HPDE6-E6E7 (cell line): ENCODE results near the gene CACNB2.
A peak's percentile ranks its signal among the peaks of the same experiment; 100 is the strongest.

Source experiments
- DNase-seq: peaks from one replicate; pipeline ENCODE4 v3.0.0; 2011; ENCODE audit warnings: missing footprints; ENCODE audit errors: extremely low spot score

Gene CACNB2

DNA sequence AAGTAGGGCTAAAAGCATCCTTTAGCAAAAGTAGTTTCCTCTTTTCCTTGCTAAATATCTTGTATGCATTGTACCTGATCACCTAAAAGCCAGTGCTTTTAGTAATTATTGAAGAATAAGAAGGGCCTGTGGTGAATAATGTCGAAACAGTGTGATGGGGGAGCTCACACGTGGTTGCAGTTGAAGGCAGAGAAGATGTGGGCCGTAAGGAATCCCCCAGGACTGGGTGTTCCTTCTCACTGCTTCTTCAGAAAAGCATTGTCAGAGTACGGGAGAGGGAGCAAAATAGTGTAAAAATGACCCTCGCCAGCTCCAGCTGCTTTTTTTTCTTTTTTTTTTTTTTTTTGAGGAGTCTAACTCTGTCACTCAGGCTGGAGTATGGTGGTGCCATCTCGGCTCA, 310.1 kb downstream of the CACNB2 start:
- DNase-seq: no peak

DNA sequence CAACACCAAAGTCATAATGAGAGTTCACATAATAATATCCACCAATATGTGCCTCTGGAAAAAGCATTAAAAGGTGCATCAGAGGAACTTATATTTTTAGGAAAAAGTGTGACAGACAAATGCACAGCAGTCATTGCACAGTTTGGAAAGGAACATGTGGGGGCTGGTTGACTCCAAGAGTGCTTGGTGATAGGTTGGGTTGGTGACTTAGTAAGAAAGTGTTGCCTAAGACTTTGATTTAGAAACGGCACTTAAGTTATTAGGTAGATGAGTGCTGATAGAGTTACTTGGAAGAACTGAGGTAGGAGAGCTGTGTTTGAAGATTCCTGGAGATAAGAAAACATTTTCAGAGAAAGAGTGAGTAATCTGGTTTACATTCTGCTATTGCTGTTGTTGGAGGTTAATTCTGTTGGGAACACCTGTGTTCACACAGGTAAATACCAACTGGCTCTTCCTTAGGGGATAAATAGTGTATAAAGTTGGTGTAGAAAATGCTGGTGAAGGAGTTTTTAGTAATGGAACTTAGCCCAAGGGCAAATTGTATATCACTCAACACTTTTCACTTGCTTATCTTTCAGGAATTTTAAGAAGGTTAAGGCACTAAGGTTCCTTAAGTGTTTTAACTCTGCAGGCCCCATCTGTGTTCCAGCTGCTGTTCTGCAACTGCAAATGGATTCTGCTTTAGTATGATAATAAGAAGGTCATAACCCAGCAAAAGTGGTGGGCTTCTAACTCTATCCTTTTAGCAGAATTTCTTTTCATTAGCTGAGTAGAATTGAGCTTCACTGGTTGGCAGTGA, 315.1 kb downstream of the CACNB2 start:
- no peak for DNase-seq

DNA sequence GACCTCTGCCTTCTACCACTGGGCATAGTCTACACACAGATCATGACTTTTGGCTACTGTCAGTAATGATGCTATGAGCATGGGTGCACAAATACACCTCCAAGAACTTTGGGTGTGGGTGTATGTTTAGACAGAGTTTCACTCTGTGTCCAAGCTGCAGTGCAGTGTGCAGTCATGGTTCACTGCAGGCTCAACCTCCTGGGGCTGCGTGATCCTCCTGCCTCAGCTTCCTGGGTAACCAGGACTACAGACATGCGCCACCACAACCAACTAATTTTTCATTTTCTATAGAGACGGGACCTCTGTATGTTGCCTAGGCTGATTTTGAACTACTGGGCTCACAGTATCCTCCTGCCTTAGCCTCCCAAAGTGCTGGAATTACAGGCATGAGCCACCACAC, 316.8 kb downstream of the CACNB2 start:
- no peak for DNase-seq

DNA sequence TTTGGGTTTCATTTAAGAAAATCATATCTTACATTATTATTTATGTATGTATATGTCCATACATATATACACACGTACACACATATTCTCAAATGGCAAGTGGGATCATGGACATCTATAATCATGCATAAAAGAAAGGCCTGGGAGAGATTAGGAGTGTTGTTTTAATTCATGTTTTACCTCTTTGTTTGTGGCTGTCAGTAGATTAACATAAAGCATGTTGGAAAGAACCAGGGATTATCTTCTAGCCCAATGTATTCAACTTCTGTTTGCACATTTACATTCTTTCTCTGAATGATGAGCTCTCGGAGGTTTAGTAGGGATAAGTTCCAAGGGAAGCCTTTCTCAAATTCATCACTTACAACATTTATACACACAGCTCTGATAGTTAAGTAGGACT, 319.8 kb downstream of the CACNB2 start:
- DNase-seq: no peak

DNA sequence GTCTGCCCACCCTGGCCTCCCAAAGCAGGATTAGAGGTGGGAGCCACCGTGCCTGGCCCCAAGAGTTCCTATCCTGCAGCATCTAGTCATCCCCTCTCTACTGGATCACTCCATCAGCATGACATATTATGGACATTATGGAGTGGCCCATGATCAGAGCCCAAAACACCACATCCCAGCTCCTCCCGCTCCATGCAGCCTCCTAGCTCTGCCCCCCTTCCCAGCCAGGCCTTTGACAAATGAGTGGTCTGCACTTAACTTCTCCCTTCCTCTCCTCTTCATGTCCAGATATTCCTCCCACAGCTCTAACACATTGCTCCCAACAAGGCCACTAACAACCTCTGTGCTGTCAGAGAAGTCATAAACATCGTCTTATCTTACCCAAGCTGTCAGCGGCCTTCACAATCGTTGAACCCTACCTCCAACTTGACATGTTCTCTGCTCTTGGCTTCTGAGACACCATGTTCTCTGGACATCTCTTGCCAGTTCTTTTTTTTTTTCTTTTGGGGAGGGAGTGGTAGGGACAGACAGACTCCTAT, 323.5 kb downstream of the CACNB2 start:
- DNase-seq: no peak

DNA sequence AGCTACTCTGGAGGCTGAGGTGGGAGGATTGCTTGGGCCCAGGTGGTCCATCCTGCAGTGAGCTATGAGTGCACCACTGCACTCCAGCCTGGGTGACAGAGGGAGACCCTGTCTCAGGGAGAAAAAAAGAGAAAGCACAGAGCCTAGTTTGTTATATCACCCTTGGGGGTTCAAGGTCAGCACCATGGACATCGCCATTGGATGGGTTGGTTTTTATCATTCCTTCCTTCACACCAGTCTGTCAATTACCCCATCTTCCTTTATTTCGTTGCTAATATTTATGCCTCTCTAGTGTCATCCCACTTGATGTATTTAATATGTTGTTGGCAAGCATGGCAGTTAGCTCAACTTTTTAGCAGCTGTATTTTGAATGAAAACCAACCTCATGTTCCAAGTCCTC, 328.9 kb downstream of the CACNB2 start:
- DNase-seq: no peak

DNA sequence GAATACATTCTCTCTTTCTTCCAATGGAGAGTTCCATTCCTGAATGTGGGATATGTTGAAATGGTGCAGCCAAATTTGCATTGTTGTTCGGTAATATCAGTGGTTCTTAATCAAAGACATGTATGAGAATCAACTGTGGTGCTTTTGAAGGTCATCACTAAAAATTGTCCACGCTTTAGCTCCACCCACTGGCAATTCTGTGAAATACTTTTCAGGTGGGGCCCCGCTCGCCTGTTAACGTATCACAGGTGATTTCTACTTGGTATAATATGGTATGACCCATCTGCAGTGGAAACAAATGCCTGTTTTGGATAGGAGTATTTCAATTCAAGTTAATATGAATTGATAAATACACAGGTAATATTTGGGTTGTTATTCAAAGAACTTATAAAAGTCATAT, 332.8 kb downstream of the CACNB2 start:
- DNase-seq: no peak

DNA sequence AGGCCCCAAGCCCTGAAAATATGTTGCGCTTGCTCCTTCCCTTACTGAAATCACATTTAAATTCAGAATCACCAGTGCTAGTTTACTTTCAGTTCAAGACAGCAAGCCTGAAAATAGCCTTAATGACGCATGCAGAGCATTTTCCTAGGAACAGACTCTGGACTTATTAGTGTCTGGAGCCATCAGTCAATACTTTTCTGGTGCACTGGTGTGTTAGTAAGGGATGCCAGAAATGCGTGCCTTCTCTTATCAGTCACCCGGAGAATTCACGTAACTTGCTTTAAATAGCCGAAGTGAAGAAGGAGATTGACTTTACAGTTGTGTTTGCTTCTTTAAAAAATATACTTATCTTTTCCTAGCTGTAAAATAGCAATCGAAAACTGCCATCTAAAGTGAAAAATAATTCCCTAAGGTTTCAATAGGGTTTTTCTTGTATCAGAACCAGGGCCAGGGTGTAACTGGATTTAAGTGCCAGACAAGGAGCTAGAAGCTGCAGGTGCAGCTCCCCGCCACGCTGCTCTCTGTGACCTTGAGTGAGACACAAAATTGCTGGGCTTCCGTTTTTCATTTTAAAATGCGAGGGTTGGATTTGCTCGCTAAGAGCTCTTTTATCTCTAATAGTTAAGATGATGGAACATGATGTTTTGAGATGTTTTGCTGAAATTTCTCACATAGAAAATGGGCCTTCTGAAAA, 333.3 kb downstream of the CACNB2 start:
- no peak for DNase-seq

DNA sequence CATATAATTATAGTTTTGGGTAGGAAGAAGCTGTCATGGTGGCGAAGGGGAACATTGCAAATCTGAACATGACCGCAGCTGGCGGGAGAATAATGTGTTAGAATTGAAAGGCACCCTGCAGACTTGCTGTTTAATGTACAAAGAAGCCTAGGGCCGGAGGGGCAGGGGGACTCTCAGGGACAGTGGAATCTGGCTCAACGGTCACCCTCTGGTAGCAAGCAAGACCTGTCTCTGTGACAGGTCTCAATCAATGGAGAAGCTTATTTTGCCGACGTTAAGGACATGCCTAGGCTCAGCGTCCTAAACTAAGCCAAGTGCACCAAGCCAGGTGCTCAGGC, 333.9 kb downstream of the CACNB2 start:
- DNase-seq: no peak

DNA sequence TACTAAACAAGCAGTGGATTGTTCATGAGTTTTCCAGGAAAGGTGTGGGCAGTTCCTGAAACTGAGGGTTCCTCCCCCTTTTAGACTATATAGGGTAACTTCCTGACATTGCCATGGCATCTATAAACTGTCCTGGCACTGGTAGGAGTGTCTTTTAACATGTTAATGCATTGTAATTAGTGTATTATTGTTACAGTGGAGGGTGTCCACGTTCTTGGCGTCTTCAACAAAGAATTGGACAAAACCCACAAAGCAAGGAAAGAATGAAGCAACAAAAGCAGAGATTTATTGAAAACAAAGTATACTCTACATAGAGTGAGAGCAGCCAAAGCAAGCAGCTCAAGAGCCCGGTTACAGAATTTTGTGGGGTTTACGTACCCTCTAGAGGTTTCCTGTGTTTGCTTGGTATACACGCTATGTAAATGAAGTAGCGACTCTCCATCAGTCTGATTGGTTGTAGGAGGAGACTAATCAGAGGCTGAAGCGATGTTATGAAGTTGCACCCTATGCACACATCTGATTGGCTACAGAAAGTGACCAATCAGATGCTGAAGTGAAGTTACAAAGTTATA, 335.9 kb downstream of the CACNB2 start:
- no peak for DNase-seq

DNA sequence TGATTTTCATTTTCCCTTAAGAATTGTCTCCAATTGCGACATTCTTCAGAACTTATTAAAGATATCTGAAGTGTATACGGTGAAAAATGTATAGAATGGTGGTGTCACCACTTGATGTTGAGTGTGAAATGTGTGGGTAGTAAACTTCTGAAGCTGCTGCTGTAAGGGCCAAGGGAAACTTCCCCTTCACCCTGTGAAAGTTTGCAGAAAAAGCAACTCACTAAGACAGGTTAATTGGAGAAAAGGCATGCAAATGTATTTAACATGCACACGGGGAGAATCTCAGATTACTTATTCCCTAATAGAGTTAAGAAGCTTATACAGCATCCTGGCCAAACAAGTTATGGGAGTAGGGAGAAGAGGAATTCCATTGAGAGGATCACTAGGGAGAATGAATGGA, 338.1 kb downstream of the CACNB2 start:
- DNase-seq: no peak

DNA sequence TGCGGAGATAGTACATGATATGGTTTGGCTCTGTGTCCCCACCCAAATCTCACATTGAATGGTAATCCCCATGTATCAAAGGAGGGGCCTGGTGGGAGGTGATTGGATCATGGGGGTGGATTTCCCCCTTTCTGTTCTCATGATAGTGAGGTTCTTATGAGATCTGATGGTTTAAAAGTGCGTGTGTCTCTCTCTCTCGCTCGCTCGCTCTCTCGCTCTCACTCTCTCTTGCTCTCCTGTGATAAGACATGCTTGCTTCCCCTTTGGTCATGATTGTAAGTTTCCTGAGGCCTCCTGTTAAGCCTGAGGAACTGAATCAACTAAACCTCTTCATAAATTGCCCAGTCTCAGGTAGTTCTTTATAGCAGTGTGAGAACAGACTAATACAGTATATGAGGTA, 339.3 kb downstream of the CACNB2 start:
- no peak for DNase-seq

DNA sequence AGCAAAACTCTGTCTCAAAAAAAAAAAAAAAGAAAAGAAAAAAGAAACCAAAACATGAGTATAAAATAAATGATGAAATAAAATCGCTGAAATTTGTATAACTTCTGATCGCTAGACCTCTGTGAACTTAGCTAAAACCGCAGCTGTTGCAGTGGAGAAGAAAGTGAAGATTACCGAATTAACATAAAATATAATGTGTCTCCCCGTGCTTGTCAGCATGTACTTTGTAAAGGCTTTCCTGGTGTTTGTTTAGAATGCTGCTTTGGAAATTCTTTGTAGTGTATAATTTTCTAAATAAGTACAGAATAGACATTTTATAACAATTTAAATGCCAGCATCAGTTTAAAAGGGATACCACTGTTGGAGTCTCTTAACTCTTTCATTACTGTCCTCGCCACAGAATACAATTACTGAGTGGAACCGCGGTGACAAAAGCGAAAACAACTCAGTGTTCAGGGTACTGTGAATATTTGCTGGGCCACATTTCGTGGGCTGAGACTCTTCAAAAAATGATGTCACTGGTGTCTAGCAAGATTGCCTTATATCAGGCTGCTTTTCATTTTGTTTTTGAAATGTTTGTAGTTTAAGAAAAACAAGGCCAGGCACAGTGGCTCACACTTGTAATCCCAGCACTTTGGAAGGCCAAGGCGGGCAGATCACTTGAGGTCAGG, 343.4 kb downstream of the CACNB2 start:
- no peak for DNase-seq

DNA sequence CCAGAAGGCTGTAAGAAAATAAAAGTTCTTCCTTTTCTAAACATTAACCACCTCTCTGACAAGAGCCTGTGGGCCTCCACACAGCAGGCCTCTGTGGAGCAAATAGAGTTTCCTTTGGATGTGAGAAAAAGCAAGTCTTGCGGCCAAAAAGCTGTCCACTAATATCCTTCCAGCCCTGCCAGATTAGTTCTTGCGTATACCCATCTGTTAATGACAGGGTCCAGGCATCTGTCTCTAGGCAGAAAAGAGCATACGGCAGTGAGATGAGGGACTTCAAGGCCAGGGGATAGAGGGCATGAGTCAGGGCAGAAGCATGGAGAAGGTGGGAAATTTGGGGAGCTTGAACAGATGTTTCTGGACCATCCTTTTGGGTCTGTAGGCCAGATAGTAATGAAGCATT, 346.2 kb downstream of the CACNB2 start:
- no peak for DNase-seq

DNA sequence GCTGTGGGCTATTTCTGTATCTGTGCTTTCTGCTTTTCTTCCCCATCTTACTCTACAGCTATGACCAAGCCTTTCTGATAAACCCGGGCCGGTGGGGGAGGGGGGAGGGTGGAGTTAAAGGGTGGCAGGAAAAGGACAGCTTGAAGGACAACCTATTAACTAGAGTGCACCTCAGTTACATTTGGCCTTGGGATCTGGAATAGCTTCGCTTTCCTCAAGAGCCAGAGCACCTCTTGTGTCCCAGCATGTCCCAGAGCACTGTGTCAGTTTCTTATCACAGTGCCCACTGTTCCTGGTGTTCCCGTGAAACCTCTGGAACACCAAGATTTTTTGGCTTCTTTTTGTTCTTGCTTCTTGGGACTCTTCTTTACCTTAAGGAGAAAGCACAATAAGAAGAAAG, 350.5 kb downstream of the CACNB2 start:
- DNase-seq: no peak

DNA sequence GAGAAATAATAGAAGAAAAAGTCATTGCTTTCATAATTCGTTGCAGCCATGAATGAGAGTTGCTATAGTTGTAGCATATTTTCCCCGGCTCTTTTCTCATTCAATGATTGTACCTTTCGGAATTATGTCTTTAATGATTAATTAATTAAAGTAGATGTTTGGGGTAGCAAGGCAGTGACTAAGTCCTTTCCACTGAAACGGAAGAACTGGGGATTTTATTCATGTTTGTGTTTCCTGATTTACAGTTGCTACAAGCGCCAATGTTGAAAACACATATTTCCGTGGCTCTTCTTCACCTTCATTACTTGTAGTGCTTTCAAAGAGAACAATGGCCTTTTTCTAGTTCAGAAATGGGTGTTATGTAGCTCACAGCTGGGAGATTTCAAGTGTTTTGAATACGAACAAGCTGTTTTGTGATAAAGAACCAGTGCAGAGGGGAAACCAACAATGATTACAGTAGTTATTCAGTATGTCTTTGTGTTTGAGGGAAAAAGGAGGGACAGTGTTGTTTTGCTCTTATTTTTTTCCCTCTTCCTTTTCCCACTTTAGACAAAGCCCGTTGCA, 357.7 kb downstream of the CACNB2 start:
- DNase-seq: no peak

DNA sequence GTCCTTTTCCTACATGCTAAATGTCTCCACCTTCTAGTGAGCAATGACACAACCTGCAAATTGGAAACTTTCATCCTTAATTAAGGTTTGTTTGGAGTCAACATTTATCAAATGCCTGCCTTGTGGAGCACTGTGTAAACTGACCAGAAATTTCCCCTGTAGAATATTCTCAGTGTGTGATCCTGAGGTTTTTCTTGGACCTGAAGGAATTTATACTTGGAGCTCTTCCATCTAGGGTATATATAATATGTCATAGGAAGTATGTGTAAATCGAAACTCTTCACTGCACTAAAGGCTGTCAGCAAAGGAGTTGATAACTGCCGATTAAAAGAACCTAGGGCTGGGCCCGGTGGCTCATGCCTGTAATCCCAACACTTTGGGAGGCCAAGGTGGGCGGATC, 358.8 kb downstream of the CACNB2 start:
- no peak for DNase-seq

DNA sequence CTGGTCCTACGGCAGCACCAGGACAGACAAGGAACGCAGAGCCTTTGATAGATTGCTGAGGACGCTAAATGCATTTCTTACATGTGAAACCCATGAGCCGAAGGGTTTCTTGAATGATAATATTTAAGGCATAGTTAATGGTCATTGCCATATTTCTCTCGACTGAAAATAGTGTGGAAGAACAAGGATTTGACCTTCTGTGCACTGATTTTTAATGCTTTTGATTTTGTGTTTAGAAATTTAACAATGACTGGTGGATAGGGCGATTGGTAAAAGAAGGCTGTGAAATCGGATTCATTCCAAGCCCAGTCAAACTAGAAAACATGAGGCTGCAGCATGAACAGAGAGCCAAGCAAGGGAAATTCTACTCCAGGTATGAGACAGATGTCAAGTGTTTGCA, 360.4 kb downstream of the CACNB2 start:
- DNase-seq: no peak

DNA sequence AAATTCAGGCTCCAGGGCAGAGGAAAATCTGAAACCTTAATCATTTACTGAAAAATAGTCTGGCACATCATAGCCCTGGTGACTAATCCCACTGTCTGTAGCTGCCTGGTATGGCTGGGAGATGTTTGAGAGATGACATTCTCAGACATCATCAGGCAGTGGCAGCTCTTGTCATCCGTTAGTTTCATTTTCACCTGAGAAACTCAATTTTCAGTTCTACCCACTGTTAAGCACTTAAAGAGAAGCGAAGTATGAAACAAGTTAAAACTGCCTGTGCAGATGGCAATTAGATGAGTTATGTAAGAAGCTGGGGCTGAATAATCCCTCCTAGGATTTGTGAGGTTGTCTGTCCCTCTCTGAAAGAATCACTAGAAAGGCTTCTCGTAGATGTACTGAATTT, 361.0 kb downstream of the CACNB2 start:
- DNase-seq: peak; percentile 1

DNA sequence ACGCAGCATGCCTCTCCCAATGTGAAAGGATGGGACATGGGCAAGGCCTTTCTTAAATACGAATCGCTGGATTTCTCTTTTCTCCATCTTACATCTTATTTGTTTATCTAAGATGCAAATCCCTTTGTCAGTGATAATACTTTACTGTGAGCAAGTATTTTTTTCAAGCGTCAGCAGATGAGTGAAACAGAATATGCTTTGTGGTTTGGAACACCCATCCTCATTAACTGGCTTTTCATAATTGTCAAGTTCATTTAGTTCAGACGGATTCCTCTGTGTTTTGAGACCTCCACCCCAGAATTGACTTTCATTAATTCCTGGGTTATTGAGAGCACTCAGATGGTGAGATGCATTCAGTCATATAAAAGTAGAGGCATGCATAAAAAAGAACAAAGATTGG, 361.4 kb downstream of the CACNB2 start:
- no peak for DNase-seq

DNA sequence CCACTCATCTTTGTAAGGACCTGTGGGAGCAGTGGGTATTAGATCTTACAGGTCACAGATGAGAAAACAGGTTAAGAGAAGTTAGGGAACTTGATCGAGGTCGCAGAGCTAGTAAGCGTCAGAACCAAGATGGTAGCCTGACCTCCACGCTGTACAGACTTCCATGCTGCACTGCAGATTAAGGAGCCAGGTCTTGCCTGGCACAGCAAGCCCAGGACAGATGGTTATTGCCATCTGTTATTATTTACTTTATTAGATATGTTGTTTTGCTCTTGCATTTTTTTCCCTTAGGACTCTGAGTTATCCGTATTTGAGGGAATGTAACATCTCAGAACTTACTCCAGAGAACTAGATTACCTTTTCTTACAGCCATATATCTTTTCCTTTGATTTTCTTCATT, 363.9 kb downstream of the CACNB2 start:
- DNase-seq: no peak

DNA sequence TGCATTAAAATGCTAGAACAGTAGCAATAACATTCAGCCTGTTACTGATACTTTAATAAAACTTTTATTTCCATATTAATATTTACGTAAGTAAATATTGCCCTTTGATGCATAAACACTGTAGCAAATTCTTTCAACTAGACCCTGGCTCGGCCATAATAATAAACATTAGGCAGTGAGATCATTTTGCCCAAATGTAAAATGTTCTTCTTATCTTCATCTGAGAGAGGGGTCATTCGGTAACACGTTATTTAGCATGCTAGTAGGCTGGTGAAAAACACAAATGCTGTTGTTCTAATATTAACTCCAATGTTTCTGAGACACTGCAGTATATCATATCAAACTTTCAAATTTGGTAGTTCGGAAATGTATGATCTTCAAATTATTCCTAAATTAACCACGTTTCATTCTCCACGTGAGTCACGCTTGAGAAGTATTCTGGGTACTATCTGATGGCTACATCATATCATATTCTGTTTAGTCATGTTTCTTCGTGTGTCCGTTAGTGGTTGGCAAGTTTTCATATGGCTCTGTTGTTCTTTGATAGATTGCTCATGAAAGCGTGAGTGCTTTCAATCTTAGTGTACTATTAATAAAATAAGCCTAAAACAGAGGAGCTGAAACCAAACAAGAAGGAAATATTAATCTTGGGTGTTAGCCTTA, 365.4 kb downstream of the CACNB2 start:
- no peak for DNase-seq
